Activated T-helper 1 cell treated with anti-CD3 and anti-CD28 coated beads, Interleukin-2, amount 50 U/mL, for 16 hours (primary cell): Measurements from ENCODE around the gene ZNF24.

ENCODE experiments used
- DNase-seq, 2 donors: peaks; one replicate each; pipeline ENCODE4 v3.0.0-alpha.2; 2020; ENCODE audit warnings: low read depth in 1 of 2, low spot score in 1 of 2

The ZNF24 gene

GRCh38 chr18:35355140-35355618, 11.0 kb upstream of the ZNF24 start:
- DNase-seq = peak; percentile 22 to 33

GRCh38 chr18:35352778-35353177, 8.6 kb upstream of the ZNF24 start:
- no peak for DNase-seq

- DNase-seq = no peak
These were observed 8.1 kb upstream of the ZNF24 start for GRCh38 chr18:35352283-35352682.

GRCh38 chr18:35348001-35348400, 3.8 kb upstream of the ZNF24 start:
- no peak for DNase-seq

GRCh38 chr18:35345950-35346349, 1.7 kb upstream of the ZNF24 start:
- no peak for DNase-seq

GRCh38 chr18:35345460-35345921, 1.3 kb upstream of the ZNF24 start:
- no peak for DNase-seq

GRCh38 chr18:35344736-35345459, 678 bp upstream of the ZNF24 start:
- no peak for DNase-seq

GRCh38 chr18:35343488-35343935, 708 bp downstream of the ZNF24 start:
- no peak for DNase-seq

- DNase-seq = no peak
These were observed 6.9 kb downstream of the ZNF24 start for GRCh38 chr18:35337286-35337685.

- DNase-seq = no peak
These were observed 8.4 kb downstream of the ZNF24 start for GRCh38 chr18:35335866-35336265.

- no peak for DNase-seq
These were observed 9.4 kb downstream of the ZNF24 start for GRCh38 chr18:35334821-35335220.

GRCh38 chr18:35334212-35334611, 10.0 kb downstream of the ZNF24 start:
- DNase-seq = no peak

- no peak for DNase-seq
These were observed 12.7 kb downstream of the ZNF24 start for GRCh38 chr18:35331367-35332087.

GRCh38 chr18:35328868-35329267, 15.4 kb downstream of the ZNF24 start:
- DNase-seq = no peak

- no peak for DNase-seq
These were observed 17.4 kb downstream of the ZNF24 start for GRCh38 chr18:35326695-35327387.

GRCh38 chr18:35324926-35325655, 19.1 kb downstream of the ZNF24 start:
- no peak for DNase-seq

- DNase-seq = no peak
These were observed 21.4 kb downstream of the ZNF24 start for GRCh38 chr18:35322486-35323458.

GRCh38 chr18:35311496-35311895, 32.7 kb downstream of the ZNF24 start:
- no peak for DNase-seq

- no peak for DNase-seq
These were observed 37.5 kb downstream of the ZNF24 start for GRCh38 chr18:35306588-35307250.
